ENCODE measurements around the gene GMPR2. TPM values are rescaled to one million over a fixed set of nuclear protein-coding genes. Genes with fewer than 3 reads are reported as not detected.

Gene GMPR2
- total RNA-seq, 1 donor from 2014 or later, result 58.0 TPM

DNA sequence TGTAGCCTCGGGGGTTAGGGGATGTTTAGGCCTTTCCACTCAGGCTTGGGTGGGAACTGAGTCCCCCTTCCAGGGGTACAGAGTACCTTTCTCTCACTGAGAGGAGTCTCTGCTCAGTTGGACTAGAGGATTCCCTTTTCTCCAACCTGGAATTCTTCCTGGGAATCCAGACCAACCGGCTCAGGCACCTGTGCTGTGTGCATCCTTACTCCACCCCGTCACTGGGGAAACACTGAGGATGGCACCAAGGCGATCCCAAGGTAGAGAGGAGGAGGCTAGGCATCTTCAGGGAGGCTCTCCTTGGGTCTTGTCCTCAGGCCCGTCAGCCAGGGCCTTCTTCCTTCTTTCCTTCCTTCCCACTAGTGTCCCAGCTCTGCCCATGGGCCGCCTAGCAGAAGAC is 31.1 kb downstream of the GMPR2 start:
- intact Hi-C loops (cut with micrococcal nuclease), result no loop called here

DNA sequence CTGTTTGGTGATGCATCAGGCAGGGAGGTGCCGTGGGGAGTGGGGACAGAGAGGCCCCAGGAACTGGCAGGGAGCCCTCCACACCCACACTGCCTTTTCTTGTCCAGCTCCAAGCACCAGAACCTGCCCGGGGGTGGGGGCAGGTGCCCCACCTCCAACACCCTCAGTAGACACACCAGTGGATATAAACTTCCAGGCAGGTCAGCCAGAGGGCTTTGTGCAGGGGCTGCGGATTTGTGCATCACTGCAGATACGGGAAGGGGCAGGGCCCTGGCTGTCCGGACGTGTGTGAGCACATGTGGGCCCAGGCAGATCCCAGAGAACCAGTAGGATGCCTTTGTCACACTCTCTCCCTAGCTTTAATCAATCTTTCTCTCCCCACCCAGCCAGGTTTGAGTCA is 31.6 kb downstream of the GMPR2 start:
- intact Hi-C loops (cut with micrococcal nuclease), result no loop called here

DNA sequence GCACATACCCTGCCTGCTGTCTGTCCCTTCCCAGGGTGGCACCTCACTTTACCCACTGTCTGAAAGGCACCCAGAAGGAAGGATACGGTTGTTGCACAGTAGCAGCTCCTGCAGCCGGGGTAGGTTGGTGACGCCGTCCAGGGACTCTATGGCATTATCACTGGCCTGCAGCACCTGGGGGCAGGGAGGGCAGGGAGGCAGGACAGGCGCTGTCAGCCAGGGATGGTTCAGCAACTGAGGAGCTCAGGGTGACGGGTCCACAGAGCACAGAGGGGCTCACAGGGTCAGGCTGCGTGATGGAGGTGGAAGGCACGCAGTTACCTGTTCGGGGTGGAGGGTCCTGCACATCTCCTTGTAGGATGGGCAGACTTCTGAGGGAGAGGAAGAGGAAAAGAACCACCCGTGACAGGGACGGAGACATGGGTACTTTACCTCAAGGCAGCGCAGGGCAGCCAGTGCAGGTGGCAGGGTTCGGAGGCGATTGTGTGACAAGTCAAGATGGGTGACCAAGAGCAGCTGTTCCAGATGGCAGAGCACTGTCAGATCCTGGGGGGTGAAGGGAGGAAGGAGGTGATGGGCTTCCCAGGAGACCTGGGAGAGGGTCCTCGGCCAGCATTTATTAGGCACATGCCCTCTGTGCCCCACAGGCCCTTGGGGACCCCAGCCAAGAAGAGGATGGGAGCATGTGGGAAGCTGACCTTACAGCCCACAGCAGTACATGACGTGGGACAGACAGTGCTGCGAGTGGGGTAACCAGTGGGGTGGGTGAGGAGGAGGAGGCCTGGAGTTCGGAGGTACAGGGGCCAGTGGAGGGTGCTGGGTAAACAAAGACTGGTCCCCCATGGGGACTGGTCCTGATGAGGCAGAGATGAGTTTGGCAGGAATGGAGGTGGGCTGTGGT is 33.9 kb downstream of the GMPR2 start:
- intact Hi-C loops (cut with micrococcal nuclease), result no loop called here

DNA sequence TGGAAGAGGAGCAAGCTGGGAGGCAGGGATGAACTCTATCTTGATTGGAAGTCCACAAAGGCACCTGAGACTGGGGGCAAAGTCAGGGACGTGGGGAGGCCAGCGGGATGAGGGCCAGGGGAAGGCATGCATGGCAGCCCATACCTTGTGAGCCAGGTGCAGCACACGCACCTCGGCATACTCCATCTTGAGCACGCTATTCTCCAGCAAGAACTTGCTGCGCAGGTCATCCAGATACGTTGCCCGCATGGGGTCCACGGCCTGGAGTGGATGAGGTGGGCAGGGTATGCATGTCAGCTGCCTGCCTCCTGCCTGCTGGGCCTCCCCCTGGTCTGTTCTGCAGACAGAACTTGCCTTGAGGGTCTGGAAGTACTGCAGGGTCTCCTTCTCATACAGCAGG is 34.8 kb downstream of the GMPR2 start:
- intact Hi-C loops (cut with micrococcal nuclease), result no loop called here

DNA sequence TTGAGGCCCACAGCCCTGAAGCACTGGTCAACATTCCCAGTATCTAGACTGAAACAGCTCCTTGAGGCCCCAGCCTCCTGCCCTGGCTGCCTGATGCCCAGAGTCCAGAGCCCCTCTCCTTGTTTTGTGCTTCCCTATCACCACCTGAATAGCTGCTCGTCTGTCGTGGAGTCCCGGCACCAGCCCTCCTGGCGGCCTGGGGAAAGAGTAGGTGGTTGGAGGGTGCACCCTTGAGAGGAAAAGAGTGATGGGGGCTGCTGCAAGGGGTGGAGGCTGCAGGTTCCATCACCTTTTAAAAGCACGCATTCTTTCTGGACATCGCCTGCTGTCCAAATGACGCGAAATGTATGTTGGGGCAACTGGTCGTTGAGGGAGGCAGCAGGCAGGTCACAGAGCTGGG is 35.5 kb downstream of the GMPR2 start:
- intact Hi-C loops (cut with micrococcal nuclease), result no loop called here

DNA sequence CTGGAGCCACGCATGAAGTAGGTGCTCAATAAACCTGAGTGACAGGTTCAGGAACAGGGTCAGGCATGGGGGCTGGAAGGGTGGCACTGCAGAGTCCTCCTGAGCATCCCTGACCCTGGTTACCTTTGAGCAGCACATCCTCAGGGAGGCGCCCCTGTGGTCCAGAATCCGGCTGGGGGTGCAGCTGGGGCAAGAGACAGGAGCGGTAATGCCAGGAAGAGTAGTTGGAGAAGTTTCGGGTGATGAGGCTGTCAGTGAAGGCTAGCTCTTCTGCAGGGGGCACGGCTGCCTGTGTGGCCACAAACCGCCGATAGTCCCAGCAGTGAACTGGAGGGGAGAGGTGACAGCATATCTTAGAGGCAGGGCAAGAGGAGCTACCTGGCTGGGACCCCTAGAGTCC is 36.6 kb downstream of the GMPR2 start:
- intact Hi-C loops (cut with micrococcal nuclease), result no loop called here

DNA sequence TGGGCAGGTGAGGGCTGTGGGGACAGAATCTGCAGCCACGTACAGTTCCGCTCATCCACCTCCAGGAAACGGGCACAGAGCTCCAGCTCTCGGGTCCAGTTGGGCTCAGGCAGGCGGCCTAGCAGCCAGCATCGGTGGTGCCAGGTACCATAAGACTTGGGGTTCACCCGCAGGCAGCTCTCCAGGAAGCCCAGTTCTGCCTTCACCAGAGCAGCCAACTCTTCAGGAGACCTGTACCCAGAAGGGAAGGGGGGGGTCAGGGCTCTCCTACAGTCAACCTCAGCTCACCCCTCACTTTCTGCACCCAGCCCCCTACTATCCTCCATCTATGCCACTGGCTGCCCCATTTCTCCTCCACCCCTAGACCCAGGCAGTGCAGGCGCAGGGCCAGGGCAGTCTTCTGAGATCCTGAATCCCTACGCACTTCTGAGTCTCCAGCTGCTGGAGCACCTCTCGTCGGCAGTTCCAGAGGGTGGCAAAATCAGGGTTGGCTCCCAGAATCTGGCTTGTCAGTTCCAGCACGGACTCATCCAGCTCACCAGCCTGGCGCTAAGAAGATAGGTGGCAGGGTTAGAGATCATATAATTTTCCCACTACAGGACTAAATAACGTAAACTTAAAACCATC is 37.3 kb downstream of the GMPR2 start:
- intact Hi-C loops (cut with micrococcal nuclease), result loop anchor here (2.0 kb wide), 1 partner anchor 19 kb away; no protein-coding TSS in a partner anchor

DNA sequence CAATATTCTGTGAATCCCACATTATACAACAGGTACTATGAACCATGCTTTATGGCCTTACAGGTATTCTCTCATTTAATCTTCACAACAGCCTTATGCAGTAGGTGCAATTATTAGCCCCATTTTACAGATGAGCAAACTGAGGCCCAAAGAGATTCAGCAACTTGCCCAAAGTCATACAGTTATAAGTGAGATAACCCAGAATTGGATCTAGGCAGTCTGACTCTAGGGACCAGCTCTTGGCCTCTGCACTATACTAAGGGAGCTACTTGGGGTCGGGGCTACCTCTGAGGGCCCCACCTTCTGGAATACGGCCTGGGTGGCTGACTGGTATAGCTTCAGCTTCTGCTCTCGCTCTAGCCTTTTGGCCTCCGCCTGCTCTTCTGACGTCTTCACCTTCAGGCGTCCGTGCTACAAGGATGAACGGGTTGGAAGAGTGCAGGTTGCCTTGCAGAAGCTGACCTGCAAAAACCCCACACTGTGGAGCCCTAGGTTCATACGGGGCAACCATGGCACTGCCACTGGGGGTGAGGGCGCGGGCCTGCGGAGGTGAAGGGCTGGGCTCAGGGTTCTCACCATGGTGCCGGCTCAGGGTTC is 37.9 kb downstream of the GMPR2 start:
- intact Hi-C loops (cut with micrococcal nuclease), result loop anchor here (1.0 to 2.0 kb wide), 12 partner anchors 18 to 172 kb away; partner anchors contain the start of genes DCAF11, GMPR2, MDP1 and NEDD8

DNA sequence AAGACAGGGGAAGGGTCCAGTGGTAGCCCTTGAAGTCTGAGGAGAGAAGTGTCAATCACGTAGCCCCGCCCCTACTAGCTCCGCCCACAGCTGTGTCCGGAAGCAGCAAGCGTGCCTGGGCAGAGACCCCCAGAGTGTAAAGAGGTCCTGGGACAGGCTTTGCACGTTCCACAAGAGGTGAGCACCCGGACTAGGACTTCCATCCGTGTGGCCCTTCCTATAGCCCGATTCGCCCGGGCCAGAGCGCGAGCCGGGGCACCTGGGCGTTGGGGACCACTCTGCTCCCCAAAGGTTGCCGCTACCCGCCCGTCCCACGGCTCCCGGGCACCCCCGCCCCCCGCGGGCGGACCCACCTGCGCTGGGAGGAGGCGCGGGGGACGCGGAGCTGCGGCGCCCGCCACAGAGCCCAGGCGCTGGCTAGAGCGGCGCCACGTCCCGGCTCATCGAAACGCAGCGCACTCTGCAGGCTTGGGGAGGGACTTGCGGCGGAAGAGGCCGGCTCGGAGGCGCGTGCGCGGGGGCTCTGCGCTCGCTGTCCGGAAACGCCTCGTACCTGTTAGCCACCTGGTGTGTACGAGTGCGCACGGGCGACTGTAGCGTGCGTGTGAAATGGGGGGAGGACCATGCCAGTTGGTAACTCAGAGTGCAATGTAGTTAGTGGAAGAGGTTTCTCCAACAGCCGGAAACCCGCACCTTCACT is 38.6 kb downstream of the GMPR2 start, which contains the start of gene RABGGTA:
RABGGTA (minus strand) TSS at position 464 of the 700 bp plus-strand sequence. CDS start 482 bp downstream, outside the sequence.
- intact Hi-C loops (cut with micrococcal nuclease), result loop anchor here (1.0 to 2.0 kb wide), 12 partner anchors 18 to 171 kb away; partner anchors contain the start of genes DCAF11, GMPR2, MDP1 and NEDD8

DNA sequence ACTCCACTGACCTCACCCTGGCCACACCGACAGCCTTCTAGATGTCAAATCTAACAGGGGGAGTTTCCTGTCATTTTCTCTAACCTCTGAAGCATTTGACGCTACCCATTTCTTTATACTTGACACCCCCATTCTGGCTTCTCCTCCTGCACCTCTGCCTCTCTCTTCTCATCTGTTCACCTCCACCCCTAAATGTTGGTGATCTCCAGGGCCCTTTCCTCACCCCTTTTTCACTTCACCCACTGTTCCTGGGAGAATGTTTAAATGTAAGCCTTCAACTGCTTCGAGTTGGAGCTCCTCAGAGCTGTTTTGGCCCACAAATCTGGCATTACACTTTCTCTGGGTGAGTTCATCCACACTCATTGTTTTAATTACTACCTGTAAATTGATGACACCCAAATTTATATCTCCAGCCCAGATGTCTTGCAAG is 39.1 kb downstream of the GMPR2 start:
- intact Hi-C loops (cut with micrococcal nuclease), result loop anchor here (1.0 to 2.0 kb wide), 12 partner anchors 17 to 170 kb away; partner anchors contain the start of genes DCAF11, GMPR2, MDP1 and NEDD8

DNA sequence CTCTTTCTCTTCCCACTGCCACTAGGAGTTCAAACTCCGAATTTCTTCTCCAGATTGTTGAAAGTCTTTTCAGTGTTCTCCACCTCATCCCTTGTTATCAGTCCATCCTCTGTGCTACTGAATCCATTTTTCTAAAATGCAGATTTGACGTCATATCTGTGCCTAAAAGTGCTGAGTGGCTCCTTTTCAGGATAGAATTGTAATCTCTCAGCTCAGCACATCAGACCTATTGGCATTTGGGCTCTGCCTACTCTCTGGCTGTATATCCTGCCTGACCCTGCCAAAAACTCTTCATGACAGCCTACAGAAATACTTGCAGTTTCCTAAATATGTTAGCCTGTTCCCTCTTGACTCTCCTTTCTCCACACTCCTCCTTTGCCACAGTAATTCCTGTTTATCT is 39.7 kb downstream of the GMPR2 start:
- intact Hi-C loops (cut with micrococcal nuclease), result no loop called here

DNA sequence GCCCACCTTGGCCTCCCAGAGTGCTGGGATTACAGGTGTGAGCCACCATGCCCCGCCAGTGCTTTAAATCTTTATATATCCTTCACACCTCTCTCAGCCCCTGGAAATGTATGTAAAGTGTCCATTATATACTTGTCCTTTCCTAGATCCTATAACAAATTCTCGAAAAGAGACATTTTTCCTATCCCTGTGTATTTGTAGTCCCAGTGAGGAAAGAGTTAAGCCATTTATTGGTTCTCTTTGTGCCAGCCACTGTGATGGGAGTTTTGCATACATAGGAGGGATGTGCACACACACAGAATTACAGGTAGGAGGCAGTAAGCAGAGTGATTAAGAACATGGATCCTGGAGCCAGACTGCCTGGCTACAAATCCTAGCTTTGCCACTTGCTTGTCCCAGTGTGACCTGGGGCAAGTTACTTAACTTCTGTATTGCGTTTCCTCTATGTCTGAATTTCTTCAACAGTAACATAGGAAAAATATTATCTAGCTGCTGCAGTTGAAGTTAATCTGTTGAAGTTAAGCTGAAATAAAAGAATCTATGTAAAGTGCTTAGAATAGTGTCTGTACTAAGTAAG is 40.8 kb downstream of the GMPR2 start:
- intact Hi-C loops (cut with micrococcal nuclease), result no loop called here

DNA sequence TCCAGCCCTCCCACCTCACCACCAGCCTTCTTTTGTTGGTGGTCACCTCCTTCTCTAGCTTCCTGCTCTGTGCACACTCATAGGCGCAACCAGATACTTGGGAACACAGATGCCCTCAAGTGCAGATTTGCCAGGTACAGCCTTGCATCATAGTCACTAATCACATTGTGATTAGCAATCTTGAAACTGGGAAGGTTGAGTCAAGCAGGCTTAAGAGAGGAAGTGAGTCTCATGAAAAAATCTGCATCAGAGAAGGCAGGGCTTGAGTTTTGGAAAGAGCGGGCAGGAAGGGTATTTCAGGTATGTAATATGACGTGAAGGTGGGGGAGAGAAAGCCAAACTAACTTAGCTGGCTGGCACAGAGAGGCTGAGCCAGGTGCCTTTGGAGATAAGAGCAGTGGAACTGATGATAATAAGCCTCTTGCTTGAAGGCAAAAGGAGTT is 41.4 kb downstream of the GMPR2 start:
- intact Hi-C loops (cut with micrococcal nuclease), result no loop called here

DNA sequence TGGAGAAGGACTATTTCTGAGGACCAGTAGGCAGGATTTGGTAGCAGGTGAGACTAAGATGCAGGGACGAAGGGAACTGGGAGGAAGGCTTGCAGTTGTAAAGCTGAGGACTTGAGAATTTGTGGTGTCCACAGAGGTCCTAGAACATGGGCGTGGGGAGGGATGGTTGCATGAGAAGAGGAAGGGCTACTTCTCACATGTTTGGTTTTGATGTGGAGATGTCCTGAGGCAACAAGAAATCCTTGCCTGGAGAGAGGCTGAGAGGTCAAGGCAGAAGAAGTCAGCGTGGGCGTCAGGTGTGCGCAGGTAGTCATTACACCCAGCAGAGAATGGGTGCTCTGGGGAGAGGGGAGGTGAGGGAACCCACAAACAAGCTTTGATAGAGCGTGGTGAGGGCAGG is 44.3 kb downstream of the GMPR2 start:
- intact Hi-C loops (cut with micrococcal nuclease), result no loop called here

DNA sequence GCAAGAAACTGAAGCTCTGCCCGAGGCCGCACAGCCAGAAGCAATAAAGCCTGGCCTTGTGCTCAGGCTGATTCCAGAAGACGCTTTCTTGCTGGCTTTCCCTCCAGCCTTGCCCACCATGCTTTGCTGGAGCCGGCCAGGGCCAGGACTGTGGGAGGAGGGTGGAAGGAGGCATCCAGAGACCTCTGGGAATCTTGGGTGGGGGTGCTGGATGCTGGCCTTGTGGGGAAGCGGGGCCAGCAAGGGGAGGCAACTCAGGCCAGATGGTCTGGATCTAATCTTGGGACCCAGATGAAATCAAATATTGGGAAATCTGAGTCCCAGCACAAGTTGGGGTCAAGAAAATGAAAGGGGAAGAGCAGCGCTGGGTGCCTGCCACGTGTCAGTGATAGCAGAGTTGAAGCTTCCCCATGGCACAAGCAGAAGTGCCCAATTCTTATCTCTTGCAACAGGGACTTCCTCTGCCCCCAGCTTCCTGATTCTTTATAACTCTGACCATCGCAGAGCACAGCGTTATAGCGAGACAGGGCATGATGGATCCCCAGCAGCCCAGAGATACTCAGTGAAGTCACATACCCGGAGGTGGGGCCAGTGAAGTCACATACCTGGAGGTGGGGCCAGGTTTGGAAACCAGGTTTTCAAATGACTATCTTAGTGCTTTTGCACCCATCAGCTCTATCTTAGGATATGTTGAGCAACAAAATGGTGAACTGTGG is 45.0 kb downstream of the GMPR2 start:
- intact Hi-C loops (cut with micrococcal nuclease), result no loop called here

DNA sequence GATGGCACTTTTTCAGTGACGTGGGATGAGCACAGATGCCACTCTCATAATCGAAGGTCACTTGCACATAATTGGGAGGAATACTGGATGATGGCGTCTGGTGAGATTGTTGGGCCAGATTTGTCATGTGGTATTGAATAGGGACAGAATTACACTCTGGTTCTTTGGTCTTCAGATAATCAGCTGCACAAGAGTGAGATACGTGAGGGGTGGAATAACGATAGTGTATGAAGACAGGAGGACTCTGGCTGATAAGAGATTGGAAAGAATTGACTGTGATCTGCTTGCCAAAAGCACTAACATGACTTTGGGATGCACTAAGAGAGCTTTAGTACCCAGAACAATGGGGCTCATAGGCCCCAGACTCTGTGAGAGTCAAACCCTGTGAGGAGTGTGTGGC is 45.7 kb downstream of the GMPR2 start:
- intact Hi-C loops (cut with micrococcal nuclease), result no loop called here

DNA sequence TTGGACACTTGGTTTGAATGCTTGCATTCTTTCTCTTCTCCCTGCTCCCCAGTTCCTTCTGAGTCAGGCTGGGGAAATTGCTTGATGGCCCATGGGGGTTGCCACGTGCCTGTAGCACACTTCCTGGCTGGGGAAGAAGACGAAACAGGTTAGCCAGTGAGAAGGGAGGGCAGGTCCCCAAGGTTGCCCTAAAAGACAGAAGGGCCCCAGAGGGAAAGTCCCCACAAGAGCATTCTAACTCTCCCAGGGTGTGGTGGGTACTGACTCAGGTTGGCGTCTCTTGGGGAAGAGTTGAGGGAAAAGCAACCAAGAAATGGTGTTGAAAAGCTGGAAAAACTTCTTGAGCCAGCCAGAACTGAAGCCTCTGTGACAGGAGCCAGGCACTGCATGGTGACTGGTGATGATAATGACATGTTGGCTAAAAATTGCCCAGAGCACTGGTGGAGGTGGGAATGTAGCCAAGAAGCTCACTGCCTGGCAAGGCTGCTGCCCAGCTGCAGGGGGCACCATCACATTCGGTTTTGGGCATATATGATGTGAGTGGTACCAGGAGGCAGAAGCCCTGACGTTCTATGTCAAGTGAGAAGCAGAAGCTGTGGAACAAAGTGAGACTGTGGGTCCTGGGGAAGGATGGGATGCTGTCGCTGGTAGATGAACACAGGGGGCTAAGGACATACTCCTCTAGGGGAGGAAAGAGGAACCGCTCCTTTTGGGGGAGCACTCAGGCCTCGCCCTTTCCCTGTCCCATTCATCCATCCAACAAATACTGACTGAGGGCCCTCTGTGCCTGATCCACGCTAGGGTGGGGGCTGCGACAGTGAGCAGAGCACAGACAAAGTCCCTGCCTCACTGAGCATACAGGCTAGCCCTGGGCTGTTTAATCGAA is 46.8 kb downstream of the GMPR2 start:
- intact Hi-C loops (cut with micrococcal nuclease), result loop anchor here (1.0 kb wide), 1 partner anchor 18 kb away; no protein-coding TSS in a partner anchor

DNA sequence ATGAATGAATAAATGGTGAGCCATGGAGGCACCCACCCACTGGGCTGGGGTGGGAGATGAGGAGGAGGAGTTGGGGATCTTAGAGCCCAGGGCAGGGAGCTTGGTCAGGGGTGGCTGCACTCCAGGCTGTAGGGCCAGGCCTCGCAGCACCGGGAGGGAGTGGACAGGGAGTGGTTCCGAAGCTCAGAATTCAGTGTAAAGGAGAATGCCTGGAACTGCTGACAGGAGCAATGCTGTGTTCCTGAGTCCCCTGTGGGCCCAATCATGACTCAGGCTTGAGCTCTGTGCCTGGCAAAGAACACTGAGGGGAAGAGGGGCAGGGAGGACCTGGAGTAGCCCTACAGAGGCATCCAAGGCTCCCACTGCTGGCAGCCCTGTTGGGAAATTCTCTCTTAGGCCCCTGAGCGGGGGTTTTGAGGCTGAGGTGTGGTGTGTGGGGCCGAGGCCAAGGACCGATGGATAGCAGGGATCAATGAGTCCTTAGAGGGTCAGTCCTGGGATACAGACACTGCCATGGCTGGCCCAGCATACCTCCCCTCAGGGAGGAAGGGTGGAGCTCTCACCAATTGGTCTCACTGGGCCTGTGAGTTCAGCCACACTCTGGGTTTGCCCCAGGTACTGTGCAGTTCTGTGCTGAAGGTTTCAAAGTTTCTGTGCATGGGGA is 48.2 kb downstream of the GMPR2 start:
- intact Hi-C loops (cut with micrococcal nuclease), result no loop called here

Measured in T-helper 1 cell treated with Interleukin-12 subunit alpha and Interleukin-12 subunit beta and Interleukin-4 antibody, amounts not matched to agents 30 ng/mL and 1 ng/mL, for 36 hours (primary cell).